Endothelial cell (in vitro differentiated cells): Measurements from ENCODE around the gene GNG4. TPM values are rescaled to one million over a fixed set of nuclear protein-coding genes. Genes with fewer than 3 reads are reported as not detected.

ENCODE experiments used
- DNase-seq: peaks from one replicate; pipeline ENCODE4 v3.0.0; 2021; ENCODE audit warnings: low spot score
- H3K27ac Mint-ChIP-seq: one replicate; pipeline ENCODE4 v1.8.0; 2021; ENCODE audit warnings: mixed read lengths, inconsistent platforms; ENCODE audit not compliant: unreplicated experiment
- H3K27me3 Mint-ChIP-seq: one replicate; pipeline ENCODE4 v1.8.0; 2021; ENCODE audit warnings: mild to moderate bottlenecking, moderate library complexity, mixed read lengths, inconsistent platforms; ENCODE audit not compliant: unreplicated experiment
- H3K36me3 Mint-ChIP-seq: one replicate; pipeline ENCODE4 v1.8.0; 2021; ENCODE audit warnings: mild to moderate bottlenecking, low read depth, mixed read lengths, inconsistent platforms; ENCODE audit not compliant: unreplicated experiment
- H3K4me1 Mint-ChIP-seq: one replicate; pipeline ENCODE4 v1.8.0; 2021; ENCODE audit warnings: mild to moderate bottlenecking, mixed read lengths, inconsistent platforms; ENCODE audit not compliant: unreplicated experiment
- H3K4me3 Mint-ChIP-seq: one replicate; pipeline ENCODE4 v1.8.0; 2021; ENCODE audit warnings: mild to moderate bottlenecking, mixed read lengths, inconsistent platforms; ENCODE audit not compliant: unreplicated experiment
- H3K9me3 Mint-ChIP-seq: one replicate; pipeline ENCODE4 v1.8.0; 2021; ENCODE audit warnings: mixed read lengths, inconsistent platforms; ENCODE audit not compliant: unreplicated experiment
- total RNA-seq: library from RNA; stranded (reverse); fragmentation: NEBNext Ultra II Directional; extraction: Animal tissue kit (Norgen Biotek cat#: 25700); gene quantifications from one replicate; pipeline ENCODE4 v1.2.1, GENCODE V29; 2021; ENCODE audit not compliant: unreplicated experiment
- TF ChIP-seq, protein P1 (sequence below): fragments of 200-600 bp; sonication (generic); IDR thresholded peaks from one replicate; pipeline ENCODE4 v1.5.0; 2021; ENCODE audit warnings: antibody characterized with exemption; ENCODE audit not compliant: unreplicated experiment

The GNG4 gene
- total RNA-seq, 1 donor from 2014 or later, result 1.8 TPM

DNA sequence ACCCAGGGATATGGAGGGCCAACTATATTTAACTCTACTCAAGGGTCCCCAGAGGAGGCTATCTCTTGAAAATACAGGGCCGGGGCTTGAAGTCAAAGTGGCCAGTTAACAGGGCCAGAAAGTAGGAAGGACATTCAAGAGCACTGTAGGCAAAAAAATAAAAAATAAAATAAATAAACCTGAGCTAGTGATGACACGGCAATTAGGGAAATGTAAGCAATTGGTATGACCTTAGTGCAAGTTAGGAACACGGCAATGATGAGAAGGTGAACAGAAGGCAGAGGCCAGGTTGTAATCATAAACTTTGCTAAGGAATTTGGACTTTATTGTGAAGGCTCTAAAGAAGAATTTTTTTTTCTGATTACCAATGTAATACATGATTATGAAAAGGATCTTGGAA lies 142.0 kb downstream of the GNG4 start:
- Mint-ChIP-seq H3K4me1 (peaks cover 6% of the 10 kb centered on the region), H3K27me3 (peaks cover 2% of the 10 kb centered on the region), H3K36me3 (no peaks in the 10 kb centered on the region), H3K4me3 (no peak overlapping the region), H3K27ac (no peak overlapping the region), H3K9me3 (no peaks in the 10 kb centered on the region)
- TF ChIP-seq, protein P1, sequence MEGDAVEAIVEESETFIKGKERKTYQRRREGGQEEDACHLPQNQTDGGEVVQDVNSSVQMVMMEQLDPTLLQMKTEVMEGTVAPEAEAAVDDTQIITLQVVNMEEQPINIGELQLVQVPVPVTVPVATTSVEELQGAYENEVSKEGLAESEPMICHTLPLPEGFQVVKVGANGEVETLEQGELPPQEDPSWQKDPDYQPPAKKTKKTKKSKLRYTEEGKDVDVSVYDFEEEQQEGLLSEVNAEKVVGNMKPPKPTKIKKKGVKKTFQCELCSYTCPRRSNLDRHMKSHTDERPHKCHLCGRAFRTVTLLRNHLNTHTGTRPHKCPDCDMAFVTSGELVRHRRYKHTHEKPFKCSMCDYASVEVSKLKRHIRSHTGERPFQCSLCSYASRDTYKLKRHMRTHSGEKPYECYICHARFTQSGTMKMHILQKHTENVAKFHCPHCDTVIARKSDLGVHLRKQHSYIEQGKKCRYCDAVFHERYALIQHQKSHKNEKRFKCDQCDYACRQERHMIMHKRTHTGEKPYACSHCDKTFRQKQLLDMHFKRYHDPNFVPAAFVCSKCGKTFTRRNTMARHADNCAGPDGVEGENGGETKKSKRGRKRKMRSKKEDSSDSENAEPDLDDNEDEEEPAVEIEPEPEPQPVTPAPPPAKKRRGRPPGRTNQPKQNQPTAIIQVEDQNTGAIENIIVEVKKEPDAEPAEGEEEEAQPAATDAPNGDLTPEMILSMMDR, result no peak
- DNase-seq, result no peak

DNA sequence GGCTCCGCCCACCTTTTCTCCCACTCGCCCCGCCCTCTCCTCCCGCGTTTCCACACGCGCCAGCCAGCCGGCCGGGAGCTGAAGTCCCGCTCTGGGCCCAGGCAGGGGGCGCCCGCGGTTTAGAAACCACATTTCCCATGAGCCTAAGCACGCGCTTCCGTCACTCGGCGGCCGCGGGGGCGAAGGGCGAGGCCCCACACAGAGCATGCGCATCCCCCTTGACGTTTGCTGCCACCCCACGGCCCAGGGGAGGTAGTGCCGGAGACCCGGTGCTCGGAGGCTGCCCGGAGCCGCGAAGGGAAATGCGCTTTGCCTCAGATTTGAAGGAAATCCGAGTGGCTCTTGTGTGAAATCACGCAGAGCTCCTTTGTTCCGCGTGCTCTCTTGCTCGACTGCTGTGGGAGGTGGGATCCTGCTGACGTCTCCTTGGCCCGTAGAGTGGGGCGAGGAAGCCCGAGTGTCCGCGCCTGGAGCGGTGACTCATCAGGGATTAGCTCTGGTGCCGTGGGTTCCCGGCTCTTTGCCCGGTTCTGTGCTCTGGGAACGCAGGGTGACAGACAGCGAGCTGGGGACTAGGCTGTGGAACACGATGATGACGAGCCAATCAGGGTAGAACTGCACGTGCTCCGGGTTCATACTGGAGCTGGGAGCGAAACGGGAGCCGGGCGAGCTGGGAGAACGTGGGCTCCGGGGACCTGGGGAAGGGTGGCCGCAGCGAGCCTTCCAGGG lies 144.9 kb downstream of the GNG4 start:
- TF ChIP-seq, protein P1, result peak; percentile 94
- Mint-ChIP-seq H3K4me1 (peaks cover 15% of the 10 kb centered on the region), H3K27ac (peak overlapping the region; percentile 96), H3K27me3 (peaks cover 4% of the 10 kb centered on the region), H3K9me3 (no peaks in the 10 kb centered on the region), H3K4me3 (peak overlapping the region; percentile 95), H3K36me3 (no peaks in the 10 kb centered on the region)
- peak; percentile 100 for DNase-seq

DNA sequence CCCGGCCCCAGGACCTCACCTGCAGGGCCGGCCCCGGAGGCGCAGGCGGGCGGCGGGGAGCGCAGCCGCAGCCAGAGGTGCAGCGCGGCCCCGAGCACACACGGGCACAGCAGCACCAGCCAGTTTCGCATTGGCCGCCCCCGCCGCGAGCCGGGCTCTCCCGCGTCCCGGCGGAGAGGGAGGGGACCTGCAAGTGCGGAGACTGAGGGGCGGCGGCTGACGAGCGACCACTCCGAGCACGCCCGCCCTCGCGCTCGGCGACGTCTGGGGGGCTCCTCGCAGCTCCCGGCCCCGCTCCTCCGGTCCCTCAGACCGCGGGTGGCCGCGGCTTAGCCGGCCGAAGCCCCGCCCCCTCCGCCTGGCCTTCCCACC lies 145.5 kb downstream of the GNG4 start, which contains the start of gene B3GALNT2:
Gene B3GALNT2, minus strand, starts transcription at position 331 of the 372 bp plus-strand sequence. Its CDS starts 200 bp downstream, at position 131.
- TF ChIP-seq, protein P1, result no peak
- no peak for DNase-seq
- Mint-ChIP-seq H3K27me3 (peaks cover 4% of the 10 kb centered on the region), H3K9me3 (no peaks in the 10 kb centered on the region), H3K36me3 (no peaks in the 10 kb centered on the region), H3K4me3 (peak within 1 kb of the TSS; percentile 95), H3K4me1 (peaks cover 15% of the 10 kb centered on the region), H3K27ac (peak within 1 kb of the TSS; percentile 96)

DNA sequence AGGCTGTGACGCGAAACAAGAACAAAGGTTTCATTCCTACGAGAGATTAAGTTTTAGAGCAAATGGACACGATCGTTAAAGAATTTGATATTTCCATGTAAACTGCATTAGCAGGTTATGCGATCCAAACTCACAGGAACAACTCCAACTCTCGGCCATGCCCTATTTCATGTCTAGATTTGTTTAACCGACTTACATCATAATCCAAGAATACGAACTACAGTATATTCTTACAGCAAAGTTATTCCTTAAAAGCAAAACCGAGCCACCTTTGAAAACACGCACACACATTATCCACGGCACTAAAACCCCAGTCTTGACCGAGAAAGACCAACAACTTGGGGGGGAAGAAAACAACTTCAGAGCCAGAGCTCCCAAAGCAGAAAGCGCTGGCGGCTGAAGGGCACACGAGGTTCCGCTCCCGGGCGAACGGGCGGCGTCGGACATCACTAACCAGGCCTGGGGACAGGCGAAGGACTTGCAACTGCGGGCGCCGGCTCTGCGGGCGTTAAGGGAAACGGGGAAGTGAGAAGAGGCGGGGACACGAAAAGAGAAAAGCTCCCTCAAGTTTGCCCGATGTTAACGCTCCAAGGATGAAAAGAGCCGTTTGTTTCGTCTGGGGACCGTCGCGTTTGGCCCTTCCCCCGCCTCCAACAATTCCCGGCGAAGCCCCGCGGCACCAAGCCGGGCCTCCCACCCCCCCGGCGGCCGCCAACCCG lies 146.0 kb downstream of the GNG4 start:
- peaks cover 15% of the 10 kb centered on the region for H3K4me1 Mint-ChIP-seq
- TF ChIP-seq, protein P1, result no peak
- no peaks in the 10 kb centered on the region for H3K36me3 Mint-ChIP-seq
- peak overlapping the region; percentile 45 for H3K27ac Mint-ChIP-seq
- peak overlapping the region; percentile 90 for H3K4me3 Mint-ChIP-seq
- H3K9me3 Mint-ChIP-seq, result no peaks in the 10 kb centered on the region
- peak; percentile 47 for DNase-seq
- peaks cover 4% of the 10 kb centered on the region for H3K27me3 Mint-ChIP-seq
